C4-2B (cell line): Measurements from ENCODE around the gene KLHDC10.

Source experiments
- H3K27ac ChIP-seq: fragments of 450-650 bp; 2 replicates; pipeline ENCODE4 v1.5.1; 2017
- ZFX ChIP-seq: fragments of 450-650 bp; IDR thresholded peaks from 2 replicates; pipeline ENCODE4 v1.6.1; 2017
- TF ChIP-seq, protein P1 (sequence below): fragments of 450-650 bp; conservative IDR thresholded peaks from 2 replicates; pipeline ENCODE4 v1.5.1; 2017; ENCODE audit warnings: mild to moderate bottlenecking

Gene KLHDC10

DNA sequence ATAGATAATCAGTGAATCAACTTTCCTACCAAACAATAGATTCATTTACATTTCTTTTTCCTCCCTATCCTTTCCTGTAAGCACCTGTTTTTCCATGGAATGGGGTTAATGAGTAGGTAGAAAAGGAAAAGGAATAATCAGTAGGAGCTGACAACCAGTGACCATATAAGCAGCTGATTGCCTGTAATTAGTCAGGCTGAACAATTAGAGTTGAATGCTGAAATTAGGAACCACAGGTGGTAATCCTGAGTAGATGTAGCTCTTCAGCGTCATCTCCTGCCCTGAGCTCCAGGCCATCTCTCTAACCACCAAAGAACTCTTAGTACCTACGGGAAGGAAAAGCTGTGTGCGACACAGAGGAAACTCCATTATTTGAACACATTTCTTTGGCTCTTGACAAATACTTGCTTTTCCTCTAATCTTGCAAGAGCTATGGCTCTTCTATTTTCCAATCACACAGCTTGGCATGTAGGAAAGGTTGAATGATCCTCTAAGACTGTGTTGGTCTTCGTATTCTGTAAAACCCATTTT lies 63.8 kb downstream of the KLHDC10 start:
- H3K27ac ChIP-seq = no peak overlapping the region
- TF ChIP-seq, protein P1, sequence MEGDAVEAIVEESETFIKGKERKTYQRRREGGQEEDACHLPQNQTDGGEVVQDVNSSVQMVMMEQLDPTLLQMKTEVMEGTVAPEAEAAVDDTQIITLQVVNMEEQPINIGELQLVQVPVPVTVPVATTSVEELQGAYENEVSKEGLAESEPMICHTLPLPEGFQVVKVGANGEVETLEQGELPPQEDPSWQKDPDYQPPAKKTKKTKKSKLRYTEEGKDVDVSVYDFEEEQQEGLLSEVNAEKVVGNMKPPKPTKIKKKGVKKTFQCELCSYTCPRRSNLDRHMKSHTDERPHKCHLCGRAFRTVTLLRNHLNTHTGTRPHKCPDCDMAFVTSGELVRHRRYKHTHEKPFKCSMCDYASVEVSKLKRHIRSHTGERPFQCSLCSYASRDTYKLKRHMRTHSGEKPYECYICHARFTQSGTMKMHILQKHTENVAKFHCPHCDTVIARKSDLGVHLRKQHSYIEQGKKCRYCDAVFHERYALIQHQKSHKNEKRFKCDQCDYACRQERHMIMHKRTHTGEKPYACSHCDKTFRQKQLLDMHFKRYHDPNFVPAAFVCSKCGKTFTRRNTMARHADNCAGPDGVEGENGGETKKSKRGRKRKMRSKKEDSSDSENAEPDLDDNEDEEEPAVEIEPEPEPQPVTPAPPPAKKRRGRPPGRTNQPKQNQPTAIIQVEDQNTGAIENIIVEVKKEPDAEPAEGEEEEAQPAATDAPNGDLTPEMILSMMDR = no peak

DNA sequence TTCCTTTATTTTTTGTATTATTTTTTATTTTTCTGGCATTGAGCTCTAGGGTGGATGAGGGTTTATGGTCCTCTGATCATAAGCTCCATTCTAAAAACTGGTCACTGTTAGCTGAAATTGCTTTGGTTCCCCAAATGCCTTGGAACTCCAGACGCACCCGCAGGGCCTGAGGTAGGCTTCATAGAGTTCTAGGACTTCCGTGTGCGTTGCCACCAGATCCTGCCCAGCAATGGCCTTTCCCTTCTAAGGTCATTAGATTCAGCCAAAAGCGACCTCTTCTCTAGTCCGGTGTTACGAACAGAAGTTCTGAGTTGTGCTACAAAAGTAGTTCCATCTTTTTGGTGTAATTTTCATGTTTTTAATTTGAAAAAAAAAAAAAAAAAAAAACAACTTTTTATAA lies 64.4 kb downstream of the KLHDC10 start:
- no peak overlapping the region for H3K27ac ChIP-seq
- TF ChIP-seq ZFX = no peak
- TF ChIP-seq, protein P1 = no peak

DNA sequence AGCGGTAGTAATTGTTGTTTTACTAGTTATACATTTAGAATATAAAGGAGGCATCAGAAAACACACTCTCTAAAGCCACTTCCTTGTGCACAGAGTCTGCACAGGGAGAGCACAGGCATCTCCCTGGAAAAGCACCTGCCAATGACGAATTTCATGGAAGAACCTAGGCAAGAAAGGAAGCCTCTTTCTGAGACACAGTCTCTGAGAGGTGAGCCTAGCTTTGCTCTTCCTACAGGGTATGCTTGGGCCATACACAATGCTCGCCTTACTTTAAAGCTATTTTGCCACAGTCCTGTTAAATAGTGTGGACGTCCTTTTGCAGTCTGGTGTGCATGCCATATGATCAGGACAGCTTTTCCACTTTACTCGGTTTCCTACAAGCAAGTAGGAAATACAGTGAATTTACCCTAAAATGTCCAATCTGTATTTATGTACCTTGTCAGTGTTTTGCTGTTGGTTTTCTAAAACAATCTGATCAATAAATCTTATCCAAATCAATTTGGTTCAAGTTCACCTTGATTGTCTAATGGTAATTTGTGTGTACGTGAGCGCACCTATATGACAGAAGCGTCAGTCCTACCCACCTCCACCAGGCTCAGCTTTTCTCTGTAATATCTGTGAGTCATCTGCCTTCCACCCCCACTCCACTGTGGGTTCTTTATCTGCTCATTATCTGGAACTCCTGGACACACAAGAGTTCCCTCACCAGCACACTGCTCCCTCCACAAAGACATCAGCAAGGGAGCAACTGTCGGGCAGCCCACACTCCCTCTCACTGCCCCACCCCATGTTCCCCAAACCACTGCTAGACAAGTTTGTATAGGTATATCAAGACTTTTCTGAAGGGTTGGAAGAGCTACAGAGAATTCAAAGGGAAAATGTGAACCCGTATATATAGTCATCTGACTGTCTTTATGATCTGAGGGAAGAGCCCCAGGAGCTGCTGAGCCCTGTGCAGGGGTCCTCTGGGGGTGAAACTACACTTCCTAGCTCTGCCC lies 65.2 kb downstream of the KLHDC10 start:
- TF ChIP-seq, protein P1 = no peak
- TF ChIP-seq ZFX = no peak
- H3K27ac ChIP-seq = no peak overlapping the region

DNA sequence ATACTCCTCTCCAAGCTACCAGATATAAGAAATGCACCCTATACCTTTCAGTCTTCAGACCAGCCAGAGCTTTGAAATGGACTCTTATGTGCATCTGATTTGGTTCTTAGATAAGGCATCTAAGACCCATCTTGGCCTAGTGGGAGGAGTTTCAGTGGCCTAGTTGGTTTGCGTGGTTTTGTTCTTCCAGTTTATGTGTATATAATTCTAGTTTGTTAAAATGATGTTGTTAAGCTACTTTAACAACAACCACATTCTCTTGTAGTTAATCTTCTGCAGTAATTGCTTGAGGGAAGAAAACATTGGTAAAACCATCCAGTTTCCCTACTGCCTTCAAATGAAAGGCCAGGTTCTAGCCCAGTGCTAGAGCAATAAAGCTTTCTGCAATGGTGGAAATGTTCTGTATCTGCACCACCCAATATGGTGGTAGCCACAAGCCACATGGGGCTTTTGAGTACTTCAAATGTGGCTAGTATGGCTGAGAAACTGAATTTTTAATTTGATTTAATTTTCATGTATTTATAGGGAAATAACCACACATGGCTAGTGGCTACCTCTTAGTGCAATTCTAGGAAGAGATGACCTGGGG lies 66.3 kb downstream of the KLHDC10 start:
- H3K27ac ChIP-seq = no peak overlapping the region
- no peak for TF ChIP-seq ZFX
- TF ChIP-seq, protein P1 = no peak

DNA sequence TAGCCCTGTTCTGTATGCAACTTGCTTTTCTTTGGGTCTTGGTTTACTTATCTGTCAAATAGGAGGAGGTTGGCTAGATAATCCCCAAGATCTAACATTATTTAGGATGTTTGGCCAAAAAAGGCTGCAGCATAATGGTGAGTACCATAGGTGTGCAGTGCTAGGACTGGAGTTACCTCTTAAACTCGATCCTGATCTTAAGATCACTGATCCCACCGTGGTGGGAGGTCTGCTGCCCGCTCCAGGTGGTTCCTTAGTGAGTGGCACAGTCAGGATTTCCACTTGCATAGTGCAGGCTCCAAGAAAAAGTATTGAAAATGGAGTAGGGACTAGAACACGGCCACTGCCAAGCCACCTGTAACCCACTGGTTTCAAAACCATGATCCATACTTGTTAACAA lies 66.9 kb downstream of the KLHDC10 start:
- no peak for TF ChIP-seq ZFX
- TF ChIP-seq, protein P1 = no peak
- no peak overlapping the region for H3K27ac ChIP-seq

DNA sequence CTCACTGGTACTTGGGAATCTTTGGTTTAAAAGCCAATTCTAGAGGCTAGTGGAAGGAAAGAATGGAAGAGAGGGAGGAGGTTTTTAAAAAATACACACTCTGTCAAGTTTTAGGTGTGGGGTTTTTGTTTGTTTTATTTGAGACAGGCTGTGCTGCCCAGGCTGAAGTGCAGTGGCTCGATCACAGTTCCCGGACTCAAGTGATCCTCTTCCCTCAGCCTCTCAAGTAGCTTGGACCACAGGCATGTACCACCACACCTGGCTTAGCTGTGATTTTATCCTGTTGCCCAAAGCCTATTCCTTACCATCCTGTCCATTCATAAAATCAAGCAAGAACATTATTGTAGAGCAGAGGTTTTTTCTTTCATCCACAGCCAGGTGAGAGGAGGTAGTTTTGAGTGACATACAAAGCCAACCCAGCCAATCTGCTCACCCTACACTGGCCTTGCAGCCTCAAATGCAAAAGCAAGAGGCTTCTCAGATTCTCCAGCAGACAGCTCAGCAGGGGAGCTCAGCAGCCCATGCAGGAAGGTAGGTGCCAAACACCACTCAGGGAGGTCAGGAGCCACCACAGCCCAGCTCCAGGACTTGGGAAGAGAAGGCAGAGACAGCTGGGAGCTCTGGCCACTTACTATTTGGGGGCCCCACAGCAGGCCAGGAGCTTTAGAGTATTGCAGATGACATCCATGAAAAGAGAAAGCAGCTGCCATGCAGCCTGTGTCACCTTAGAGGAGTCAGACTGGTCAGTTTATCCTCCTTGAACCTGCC lies 69.0 kb downstream of the KLHDC10 start:
- TF ChIP-seq, protein P1 = no peak
- TF ChIP-seq ZFX = no peak

More for the DNA sequence above, 69.0 kb downstream of the KLHDC10 start:
- no peak overlapping the region for H3K27ac ChIP-seq
